Measurements from ENCODE around the gene TEP1.

The TEP1 gene

DNA sequence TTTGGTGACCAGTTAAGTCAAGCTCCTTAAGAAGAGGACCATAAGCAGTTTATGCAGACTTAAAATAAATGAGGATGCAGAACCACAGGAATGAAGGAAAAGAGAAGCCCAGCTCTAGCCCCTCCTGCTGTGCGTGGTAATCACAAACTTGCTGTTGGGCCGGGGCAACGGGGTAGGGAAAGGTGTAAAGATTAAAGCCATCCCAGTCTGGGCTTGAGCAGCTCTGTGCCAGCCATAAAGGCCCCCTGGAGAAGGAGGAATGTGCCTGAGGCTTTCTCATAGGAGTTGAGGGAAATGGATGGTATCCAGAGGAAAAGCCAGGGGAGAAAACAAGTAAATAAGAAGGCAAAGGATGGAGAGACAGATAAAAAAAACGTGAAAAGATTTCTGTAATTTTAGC, 25.1 kb downstream of the TEP1 start:
- no peak for DNase-seq
- in situ Hi-C loops (cut with HindIII; ENCODE audit: low pct_ligation_motif_present, low sequenced_read_pairs): no loop called here
- Histone ChIP-seq H3K27me3 (replicated peaks) (no peaks in the 10 kb centered on the region), H3K36me3 (replicated peaks) (peaks cover 85% of the 10 kb centered on the region), H3K27ac (no peak overlapping the region), H3K4me3 (ENCODE audit: low read depth, low read length) (no peak overlapping the region)
- TF ChIP-seq, protein P1, sequence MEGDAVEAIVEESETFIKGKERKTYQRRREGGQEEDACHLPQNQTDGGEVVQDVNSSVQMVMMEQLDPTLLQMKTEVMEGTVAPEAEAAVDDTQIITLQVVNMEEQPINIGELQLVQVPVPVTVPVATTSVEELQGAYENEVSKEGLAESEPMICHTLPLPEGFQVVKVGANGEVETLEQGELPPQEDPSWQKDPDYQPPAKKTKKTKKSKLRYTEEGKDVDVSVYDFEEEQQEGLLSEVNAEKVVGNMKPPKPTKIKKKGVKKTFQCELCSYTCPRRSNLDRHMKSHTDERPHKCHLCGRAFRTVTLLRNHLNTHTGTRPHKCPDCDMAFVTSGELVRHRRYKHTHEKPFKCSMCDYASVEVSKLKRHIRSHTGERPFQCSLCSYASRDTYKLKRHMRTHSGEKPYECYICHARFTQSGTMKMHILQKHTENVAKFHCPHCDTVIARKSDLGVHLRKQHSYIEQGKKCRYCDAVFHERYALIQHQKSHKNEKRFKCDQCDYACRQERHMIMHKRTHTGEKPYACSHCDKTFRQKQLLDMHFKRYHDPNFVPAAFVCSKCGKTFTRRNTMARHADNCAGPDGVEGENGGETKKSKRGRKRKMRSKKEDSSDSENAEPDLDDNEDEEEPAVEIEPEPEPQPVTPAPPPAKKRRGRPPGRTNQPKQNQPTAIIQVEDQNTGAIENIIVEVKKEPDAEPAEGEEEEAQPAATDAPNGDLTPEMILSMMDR (IDR thresholded peaks at IDR 0.05; ENCODE audit: low read depth, low read length, missing control alignments): no peak

DNA sequence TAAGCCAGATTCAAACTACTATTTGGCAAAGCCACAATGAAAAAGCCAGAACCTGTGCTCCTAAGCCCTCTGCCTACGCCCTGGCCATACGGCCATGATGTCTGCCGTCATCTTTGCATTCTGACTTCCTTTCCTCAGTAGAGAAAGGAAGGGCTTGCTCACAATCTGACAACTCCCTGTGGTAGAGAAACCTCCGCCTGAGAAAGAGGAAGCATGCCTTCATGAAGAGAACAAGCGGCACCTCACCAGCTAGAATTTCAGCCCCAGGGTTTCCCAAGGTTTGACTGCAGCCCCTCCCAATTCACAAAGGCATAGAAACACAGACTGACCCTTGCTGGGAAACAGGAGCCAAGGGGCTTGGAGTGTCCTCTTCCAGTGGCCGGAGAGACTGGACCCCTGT, 25.7 kb downstream of the TEP1 start:
- TF ChIP-seq, protein P1 (IDR thresholded peaks at IDR 0.05; ENCODE audit: low read depth, low read length, missing control alignments): no peak
- H3K27me3 ChIP-seq (replicated peaks): no peaks in the 10 kb centered on the region
- no peak overlapping the region for H3K27ac ChIP-seq
- peaks cover 90% of the 10 kb centered on the region for H3K36me3 ChIP-seq (replicated peaks)
- H3K4me3 ChIP-seq (ENCODE audit: low read depth, low read length): no peak overlapping the region
- in situ Hi-C loops (cut with HindIII; ENCODE audit: low pct_ligation_motif_present, low sequenced_read_pairs): no loop called here
- no peak for DNase-seq

DNA sequence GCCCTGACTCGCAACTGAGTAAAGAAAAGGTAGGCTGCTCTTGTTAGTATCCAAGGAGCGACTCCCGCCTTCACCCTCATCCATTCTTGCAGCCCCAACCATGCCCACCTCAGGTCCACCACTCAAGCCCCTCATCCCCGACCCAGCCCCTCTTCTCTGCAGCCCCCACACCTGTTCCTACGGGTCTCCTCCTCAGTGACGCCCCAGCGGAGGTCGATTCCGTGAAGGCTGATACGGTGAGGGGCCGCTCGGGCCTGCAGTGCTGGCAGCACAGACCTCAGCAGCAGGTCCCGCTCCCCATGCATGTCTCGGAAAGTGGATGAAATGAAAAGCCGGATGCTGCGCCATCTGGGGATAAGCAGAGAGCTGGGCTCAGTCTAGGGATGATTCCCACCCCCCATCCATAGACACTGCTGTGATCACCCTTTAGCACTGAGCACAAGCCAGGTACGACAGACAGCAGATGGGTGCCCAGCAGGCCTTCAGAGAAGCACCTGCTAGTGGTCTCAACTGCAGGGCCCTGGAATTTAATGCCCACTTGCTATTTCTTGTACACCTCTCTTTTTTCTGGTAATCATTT, 26.9 kb downstream of the TEP1 start:
- Histone ChIP-seq H3K4me3 (ENCODE audit: low read depth, low read length) (no peak overlapping the region), H3K27ac (no peak overlapping the region), H3K36me3 (replicated peaks) (peaks cover 91% of the 10 kb centered on the region), H3K27me3 (replicated peaks) (no peaks in the 10 kb centered on the region)
- DNase-seq: no peak
- in situ Hi-C loops (cut with HindIII; ENCODE audit: low pct_ligation_motif_present, low sequenced_read_pairs): no loop called here
- TF ChIP-seq, protein P1 (IDR thresholded peaks at IDR 0.05; ENCODE audit: low read depth, low read length, missing control alignments): no peak

DNA sequence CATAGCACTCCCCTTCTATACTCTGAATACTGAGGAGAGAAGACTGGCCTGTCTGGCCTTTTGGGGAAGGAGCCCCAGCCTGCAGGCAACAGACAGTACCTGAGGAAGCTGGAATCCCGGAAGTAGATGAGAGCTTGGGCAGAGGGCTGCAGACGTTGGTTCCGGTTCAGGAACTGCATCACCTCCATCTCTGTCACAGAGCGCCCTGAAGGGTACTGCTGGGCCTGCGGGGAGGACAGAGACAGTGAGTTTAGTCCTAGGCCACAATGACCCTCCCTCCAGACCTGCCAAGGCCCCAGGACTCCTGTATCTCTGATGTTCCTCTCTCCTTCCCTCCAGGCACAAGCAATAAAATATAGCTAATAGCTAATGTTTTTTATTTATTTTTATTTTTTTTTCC, 28.4 kb downstream of the TEP1 start:
- Histone ChIP-seq H3K4me3 (ENCODE audit: low read depth, low read length) (no peak overlapping the region), H3K27ac (no peak overlapping the region), H3K27me3 (replicated peaks) (no peaks in the 10 kb centered on the region), H3K36me3 (replicated peaks) (peaks cover 89% of the 10 kb centered on the region)
- in situ Hi-C loops (cut with HindIII; ENCODE audit: low pct_ligation_motif_present, low sequenced_read_pairs): no loop called here
- TF ChIP-seq, protein P1 (IDR thresholded peaks at IDR 0.05; ENCODE audit: low read depth, low read length, missing control alignments): no peak
- no peak for DNase-seq

DNA sequence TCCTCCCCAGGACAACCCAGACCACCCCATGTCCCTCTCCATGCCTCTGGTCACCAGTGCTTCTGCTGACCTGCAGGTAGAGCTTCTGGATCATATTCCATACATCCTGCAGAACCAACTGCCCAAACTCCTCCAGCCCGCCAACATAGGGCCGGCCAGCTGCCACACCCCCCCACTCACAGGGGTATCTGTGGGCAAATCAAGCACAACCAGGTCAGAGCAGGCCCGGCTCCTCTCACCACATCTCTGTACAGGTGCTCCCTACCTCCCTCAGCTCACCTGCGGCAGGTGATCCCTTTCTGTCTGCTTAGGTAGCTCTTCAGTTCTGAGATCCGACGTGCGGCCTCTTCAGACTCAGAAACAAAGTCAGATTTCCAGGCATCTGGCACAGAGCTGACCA, 29.0 kb downstream of the TEP1 start:
- in situ Hi-C loops (cut with HindIII; ENCODE audit: low pct_ligation_motif_present, low sequenced_read_pairs): no loop called here

More for the DNA sequence above, 29.0 kb downstream of the TEP1 start:
- H3K27me3 ChIP-seq (replicated peaks): no peaks in the 10 kb centered on the region
- DNase-seq: no peak
- peaks cover 89% of the 10 kb centered on the region for H3K36me3 ChIP-seq (replicated peaks)
- H3K27ac ChIP-seq: no peak overlapping the region
- H3K4me3 ChIP-seq (ENCODE audit: low read depth, low read length): no peak overlapping the region
- TF ChIP-seq, protein P1 (IDR thresholded peaks at IDR 0.05; ENCODE audit: low read depth, low read length, missing control alignments): no peak

All from brain microvascular endothelial cell (primary cell).